GM19239 (cell line): ENCODE measurements around the gene WBP4.
"Not testable (repeated sequence)": the region's sequence is repeated elsewhere in the genome, so short reads cannot be mapped to it uniquely, and the experiment has no call there.

Source experiments
- DNase-seq: peaks from one replicate; pipeline ENCODE4 v3.0.0; 2011; ENCODE audit warnings: low spot score; ENCODE audit not compliant: insufficient read length
- FAIRE-seq: peaks from 2 replicates; lab custom pipeline; 2011; peaks lifted over from hg19 to GRCh38; lab: Jason Lieb, UNC

The WBP4 gene

GRCh38 chr13:41075034-41075433 is 13.7 kb downstream of the WBP4 start:
- DNase-seq = no peak
- no peak for FAIRE-seq

GRCh38 chr13:41075485-41075884 is 14.2 kb downstream of the WBP4 start:
- DNase-seq = no peak
- peak; percentile 23 for FAIRE-seq

- FAIRE-seq = no peak
- DNase-seq = no peak
Measured at GRCh38 chr13:41077475-41077874, 16.2 kb downstream of the WBP4 start.

- DNase-seq (no peak), FAIRE-seq (no peak)
Measured at GRCh38 chr13:41079725-41080124, 18.4 kb downstream of the WBP4 start.

DNA sequence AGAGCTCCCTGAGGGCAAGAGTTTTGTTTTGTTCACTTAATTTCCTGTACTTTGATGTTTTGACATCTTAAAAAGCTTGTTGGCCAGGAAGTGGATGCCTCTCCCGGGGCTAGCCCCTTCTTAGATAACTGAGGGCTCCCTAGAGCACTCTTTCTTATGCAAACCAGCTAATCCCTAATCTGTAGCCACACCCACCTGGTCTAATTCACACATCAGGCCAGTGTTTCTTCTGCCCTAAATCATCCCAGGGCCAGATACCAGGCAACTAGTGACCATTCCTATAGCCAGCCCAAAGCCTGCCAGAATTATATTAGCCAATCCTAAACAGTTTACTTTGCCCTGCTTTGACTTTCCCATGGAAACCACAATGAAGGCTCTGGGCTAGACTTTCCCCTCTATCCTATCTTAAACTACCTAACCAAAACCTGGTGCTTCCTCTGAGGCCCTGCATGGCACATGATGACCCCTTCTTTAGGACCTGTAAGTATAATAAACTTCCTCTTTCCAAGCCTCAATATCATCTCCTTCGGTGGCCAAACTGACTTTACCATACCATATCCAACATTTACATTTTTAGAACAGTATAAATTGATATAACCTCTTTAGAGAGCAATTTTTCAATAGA is 24.8 kb downstream of the WBP4 start:
- FAIRE-seq = no peak
- no peak for DNase-seq

- not testable (repeated sequence) for FAIRE-seq, DNase-seq
Measured at GRCh38 chr13:41095681-41096080, 34.4 kb downstream of the WBP4 start.

- DNase-seq = no peak
- no peak for FAIRE-seq
Measured at GRCh38 chr13:41098761-41099160, 37.5 kb downstream of the WBP4 start.

- FAIRE-seq = no peak
- DNase-seq = no peak
Measured at GRCh38 chr13:41099986-41100385, 38.7 kb downstream of the WBP4 start.

GRCh38 chr13:41107104-41107571 is 45.8 kb downstream of the WBP4 start:
- FAIRE-seq = no peak
- no peak for DNase-seq

- DNase-seq (no peak), FAIRE-seq (no peak)
Measured at GRCh38 chr13:41107584-41108014, 46.3 kb downstream of the WBP4 start.

- DNase-seq (no peak), FAIRE-seq (no peak)
Measured at GRCh38 chr13:41111454-41111853, 50.1 kb downstream of the WBP4 start.

DNA sequence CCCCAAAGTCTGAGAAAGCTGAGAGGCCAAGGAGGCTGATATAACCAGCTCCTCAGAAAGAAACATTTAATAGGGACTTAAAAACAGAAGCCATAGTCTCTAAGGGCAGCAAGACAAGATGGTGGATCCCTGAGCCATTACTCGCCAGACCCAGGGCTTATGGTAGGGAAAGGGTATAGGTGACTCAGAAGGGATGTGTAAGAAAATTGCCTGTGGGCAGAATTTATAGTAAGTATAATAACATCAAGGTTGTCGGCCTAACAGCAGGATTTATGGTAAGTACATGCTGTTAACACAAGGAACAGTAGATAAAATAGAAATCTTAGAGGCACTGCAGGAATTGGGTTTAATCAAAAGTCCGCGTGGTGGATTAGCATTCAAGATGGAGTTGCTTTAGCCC is 56.6 kb downstream of the WBP4 start:
- no peak for DNase-seq
- no peak for FAIRE-seq

DNA sequence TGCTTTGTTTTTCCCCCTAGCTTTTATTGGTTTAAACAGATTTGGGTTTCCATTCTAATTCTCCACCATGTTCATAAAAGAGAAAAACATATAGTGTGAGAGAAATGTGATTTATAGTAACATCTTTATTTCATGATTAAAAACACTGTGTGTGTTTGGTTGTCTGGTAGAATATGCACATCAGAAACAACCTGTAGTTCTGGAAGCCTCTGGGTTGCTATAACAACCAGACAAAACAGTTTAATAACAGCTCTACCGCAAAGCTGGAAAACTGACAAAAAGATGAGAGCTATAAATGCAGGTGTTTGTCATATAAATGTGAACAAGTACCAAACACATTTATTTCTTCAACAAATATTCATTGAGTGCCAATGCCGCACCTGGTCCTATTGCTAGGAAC is 61.5 kb downstream of the WBP4 start:
- DNase-seq = no peak
- FAIRE-seq = no peak

DNA sequence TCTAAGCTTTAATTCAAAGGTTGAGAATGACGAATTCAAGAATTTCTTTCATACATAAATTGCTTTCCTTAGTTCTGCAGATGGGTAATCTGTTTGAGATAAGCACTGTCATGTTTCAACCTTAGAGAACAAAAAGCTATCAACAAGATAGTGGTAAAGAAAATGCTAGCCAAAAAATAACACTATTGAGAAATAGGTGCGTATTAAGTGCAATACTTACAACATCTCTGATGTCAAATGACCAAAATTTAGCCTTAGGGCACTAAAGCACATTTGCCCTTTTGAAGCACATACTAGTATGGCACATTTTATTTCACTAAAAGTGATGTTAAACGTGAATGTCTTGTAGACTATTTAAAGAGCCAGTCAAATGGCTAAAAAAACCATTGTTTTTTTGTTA is 66.4 kb downstream of the WBP4 start:
- DNase-seq = no peak
- no peak for FAIRE-seq

DNA sequence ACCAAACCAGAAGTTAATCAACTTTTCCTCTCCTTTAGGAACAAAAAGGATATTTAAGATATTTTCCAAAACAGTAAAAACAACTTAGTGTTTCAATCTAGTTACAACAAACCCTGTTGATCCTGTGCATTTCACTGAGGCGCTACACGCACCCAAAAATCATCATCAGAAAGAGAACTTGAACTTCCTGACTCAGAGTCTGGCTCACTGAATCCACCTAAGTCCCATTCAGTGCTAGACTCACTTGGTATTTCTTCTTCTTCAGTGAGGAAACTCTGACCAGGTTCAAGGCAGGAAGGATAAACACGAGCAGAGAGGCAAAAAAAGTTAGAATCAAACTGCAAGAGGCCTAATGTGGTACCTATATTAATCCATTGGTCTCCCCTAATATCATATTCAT is 69.0 kb downstream of the WBP4 start:
- FAIRE-seq (peak; percentile 54), DNase-seq (no peak)

DNA sequence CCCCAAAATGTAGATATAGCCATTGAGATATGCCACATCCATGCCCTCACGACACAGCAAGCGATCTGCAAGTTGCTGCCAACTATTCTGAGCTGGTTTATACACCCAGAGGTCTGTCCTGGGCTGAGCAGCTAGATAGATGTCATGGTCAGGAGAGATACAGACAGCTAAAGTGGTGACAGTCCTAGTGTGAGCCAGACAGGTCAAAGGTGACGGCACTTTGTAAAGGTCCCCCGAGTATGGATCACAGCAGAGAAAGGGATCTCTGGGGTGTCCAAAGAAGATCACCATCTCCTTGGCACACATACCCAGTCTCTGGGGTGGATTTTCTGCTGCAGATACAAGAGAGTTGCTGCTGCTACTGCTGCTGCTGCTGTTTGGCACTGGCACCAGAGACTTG is 69.9 kb downstream of the WBP4 start:
- DNase-seq, FAIRE-seq: not testable (repeated sequence)

DNA sequence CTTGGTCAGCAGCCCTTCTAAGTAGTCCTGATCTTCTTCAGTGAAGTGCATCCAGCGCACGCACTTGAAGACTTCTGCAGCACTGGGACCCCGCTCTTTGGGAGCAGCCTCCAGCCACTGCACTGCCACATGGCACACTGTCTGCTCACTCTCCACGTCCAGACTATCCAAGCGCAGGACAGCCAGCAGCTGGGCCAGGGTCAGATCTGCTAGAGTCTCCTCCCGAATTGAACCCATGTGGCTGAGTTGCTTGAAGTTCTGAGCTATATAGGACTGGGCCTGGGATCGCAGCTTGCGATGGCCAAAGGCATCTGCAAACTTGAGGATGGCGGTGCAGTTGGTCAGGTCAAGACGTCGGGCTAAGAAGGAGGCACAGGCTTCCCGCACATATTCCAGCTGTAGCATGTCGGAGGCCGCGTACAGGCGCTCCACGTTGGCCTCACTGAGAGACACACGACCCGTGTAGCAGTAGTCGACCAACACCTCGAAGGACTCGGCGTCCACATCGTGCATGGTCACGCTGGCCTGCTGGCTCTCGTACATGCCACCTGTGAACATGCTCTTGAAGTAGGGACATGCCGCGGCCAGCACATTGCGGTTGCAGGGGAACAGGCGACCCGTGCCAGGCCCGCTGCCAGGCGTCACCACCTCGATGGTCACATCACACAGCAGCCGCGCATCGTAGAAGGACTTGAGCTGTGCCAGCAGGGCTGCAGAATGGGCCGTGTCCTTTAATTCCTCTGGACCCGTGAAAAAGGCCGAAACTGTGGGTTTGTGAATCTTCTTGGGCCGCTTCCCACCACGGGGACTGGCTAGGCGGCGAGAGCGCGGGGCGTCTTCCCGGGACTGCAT is 70.6 kb downstream of the WBP4 start:
- FAIRE-seq = peak; percentile 58

DNA sequence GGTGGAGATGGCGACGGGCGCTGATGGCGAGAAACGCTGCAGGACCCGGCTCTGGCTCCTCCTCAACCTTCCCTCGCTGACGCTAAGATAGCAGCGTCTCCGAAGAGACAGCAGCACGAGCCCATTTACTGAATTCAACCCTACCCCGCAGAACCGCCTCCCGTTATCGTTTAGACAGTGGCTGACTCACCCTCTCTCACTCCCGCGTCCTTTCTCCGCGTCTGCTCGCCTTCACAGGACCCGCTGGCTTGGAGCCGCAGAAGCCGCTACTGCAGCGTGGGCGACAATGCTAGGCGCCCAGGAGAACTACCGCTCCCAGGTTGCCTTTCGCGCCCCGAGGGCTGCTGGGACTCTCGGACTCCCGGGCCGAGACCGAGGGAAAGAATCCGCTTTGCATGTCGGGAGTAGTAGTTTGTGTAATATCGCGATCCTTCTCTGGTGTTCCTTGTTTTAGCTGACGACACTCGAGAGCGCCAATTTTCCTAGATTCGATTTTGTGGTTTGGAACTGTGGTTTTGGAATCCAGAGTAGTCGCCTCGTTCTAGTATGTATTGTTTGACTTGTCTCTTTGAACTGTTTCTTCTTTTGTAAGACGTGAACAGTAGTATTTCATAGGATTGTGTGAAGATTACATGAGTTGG is 71.3 kb downstream of the WBP4 start, which contains the start of gene KBTBD6:
Gene KBTBD6 (minus strand): TSS at position 291 of the 641 bp plus-strand sequence. CDS start 291 bp downstream, outside the sequence.
- DNase-seq (peak; percentile 68), FAIRE-seq (peak; percentile 94)

More for the DNA sequence above, 70.6 kb downstream of the WBP4 start:
- DNase-seq = not testable (repeated sequence)
